ENCODE results near the gene ACSF2.
A peak's percentile ranks its signal among the peaks of the same experiment; 100 is the strongest.

ACSF2 gene

GRCh38 chr17:50507871-50508572 is 82.0 kb downstream of the ACSF2 start, which contains the start of gene MYCBPAP:
Gene MYCBPAP, plus strand, starts transcription at chr17:50508439. Its CDS starts 236 bp downstream, at chr17:50508675.
- TF ChIP-seq SPI1 (IDR thresholded peaks at IDR 0.05; ENCODE audit: borderline replicate concordance, low read depth) (no peak), GABPA (IDR thresholded peaks at IDR 0.05; ENCODE audit: low read depth) (no peak)
- TF ChIP-seq, protein P1, sequence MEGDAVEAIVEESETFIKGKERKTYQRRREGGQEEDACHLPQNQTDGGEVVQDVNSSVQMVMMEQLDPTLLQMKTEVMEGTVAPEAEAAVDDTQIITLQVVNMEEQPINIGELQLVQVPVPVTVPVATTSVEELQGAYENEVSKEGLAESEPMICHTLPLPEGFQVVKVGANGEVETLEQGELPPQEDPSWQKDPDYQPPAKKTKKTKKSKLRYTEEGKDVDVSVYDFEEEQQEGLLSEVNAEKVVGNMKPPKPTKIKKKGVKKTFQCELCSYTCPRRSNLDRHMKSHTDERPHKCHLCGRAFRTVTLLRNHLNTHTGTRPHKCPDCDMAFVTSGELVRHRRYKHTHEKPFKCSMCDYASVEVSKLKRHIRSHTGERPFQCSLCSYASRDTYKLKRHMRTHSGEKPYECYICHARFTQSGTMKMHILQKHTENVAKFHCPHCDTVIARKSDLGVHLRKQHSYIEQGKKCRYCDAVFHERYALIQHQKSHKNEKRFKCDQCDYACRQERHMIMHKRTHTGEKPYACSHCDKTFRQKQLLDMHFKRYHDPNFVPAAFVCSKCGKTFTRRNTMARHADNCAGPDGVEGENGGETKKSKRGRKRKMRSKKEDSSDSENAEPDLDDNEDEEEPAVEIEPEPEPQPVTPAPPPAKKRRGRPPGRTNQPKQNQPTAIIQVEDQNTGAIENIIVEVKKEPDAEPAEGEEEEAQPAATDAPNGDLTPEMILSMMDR (IDR thresholded peaks at IDR 0.05; ENCODE audit: insufficient read depth, low read length), result no peak
- Histone ChIP-seq H3K27me3 (ENCODE audit: insufficient read depth, poor library complexity, severe bottlenecking) (no peaks in the 10 kb centered on the region), H3K4me3 (replicated peaks; ENCODE audit: insufficient read depth, low read length) (peak within 1 kb of the TSS; percentile 50), H3K27ac (replicated peaks) (no peak within 1 kb of the TSS)
- peak; percentile 56 to 66 for DNase-seq (ENCODE audit: low read depth in 1 of 2, low spot score in 1 of 2)

- peak overlapping the region; percentile 50 for H3K4me3 ChIP-seq (replicated peaks; ENCODE audit: insufficient read depth, low read length)
- H3K27ac ChIP-seq (replicated peaks), result no peak overlapping the region
- no peak for DNase-seq (ENCODE audit: low read depth in 1 of 2, low spot score in 1 of 2)
- H3K27me3 ChIP-seq (ENCODE audit: insufficient read depth, poor library complexity, severe bottlenecking), result no peaks in the 10 kb centered on the region
- TF ChIP-seq SPI1 (IDR thresholded peaks at IDR 0.05; ENCODE audit: borderline replicate concordance, low read depth), result no peak
- TF ChIP-seq, protein P1 (IDR thresholded peaks at IDR 0.05; ENCODE audit: insufficient read depth, low read length), result no peak
- TF ChIP-seq GABPA (IDR thresholded peaks at IDR 0.05; ENCODE audit: low read depth), result no peak
- no peak for TF ChIP-seq POLR2AphosphoS5 (IDR thresholded peaks at IDR 0.05; ENCODE audit: low read depth)
- TF ChIP-seq, protein P2, sequence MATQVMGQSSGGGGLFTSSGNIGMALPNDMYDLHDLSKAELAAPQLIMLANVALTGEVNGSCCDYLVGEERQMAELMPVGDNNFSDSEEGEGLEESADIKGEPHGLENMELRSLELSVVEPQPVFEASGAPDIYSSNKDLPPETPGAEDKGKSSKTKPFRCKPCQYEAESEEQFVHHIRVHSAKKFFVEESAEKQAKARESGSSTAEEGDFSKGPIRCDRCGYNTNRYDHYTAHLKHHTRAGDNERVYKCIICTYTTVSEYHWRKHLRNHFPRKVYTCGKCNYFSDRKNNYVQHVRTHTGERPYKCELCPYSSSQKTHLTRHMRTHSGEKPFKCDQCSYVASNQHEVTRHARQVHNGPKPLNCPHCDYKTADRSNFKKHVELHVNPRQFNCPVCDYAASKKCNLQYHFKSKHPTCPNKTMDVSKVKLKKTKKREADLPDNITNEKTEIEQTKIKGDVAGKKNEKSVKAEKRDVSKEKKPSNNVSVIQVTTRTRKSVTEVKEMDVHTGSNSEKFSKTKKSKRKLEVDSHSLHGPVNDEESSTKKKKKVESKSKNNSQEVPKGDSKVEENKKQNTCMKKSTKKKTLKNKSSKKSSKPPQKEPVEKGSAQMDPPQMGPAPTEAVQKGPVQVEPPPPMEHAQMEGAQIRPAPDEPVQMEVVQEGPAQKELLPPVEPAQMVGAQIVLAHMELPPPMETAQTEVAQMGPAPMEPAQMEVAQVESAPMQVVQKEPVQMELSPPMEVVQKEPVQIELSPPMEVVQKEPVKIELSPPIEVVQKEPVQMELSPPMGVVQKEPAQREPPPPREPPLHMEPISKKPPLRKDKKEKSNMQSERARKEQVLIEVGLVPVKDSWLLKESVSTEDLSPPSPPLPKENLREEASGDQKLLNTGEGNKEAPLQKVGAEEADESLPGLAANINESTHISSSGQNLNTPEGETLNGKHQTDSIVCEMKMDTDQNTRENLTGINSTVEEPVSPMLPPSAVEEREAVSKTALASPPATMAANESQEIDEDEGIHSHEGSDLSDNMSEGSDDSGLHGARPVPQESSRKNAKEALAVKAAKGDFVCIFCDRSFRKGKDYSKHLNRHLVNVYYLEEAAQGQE (IDR thresholded peaks at IDR 0.05; ENCODE audit: insufficient replicate concordance, low read depth), result no peak
Measured at GRCh38 chr17:50508573-50509460, 82.8 kb downstream of the ACSF2 start.

DNA sequence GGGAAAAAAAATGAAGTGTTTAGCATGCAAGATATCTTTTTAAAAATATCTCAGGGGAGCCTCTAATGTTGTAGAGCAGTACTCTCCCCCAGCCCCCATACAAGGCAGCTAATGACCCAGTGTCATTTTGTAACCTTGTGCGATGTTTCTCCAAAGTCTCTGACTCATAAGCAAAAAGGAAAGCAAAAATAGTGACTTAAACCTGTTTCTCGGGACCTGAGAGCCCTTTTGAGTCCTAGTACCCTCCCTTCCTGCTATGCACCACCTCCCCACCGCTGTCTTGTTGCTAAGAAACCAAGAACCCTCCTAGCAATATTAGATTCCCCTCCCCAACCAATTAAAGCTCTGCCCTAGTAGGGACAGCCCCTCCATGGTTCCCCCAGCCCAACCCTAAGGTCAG is 85.0 kb downstream of the ACSF2 start:
- Histone ChIP-seq H3K27ac (replicated peaks) (no peak overlapping the region), H3K4me3 (replicated peaks; ENCODE audit: insufficient read depth, low read length) (no peak overlapping the region), H3K27me3 (ENCODE audit: insufficient read depth, poor library complexity, severe bottlenecking) (no peaks in the 10 kb centered on the region)
- no peak for DNase-seq (ENCODE audit: low read depth in 1 of 2, low spot score in 1 of 2)
- TF ChIP-seq POLR2AphosphoS5 (IDR thresholded peaks at IDR 0.05; ENCODE audit: low read depth) (no peak), SPI1 (IDR thresholded peaks at IDR 0.05; ENCODE audit: borderline replicate concordance, low read depth) (no peak), GABPA (IDR thresholded peaks at IDR 0.05; ENCODE audit: low read depth) (no peak)
- TF ChIP-seq, protein P2 (IDR thresholded peaks at IDR 0.05; ENCODE audit: insufficient replicate concordance, low read depth), result no peak
- TF ChIP-seq, protein P1 (IDR thresholded peaks at IDR 0.05; ENCODE audit: insufficient read depth, low read length), result no peak
